Astrocyte (in vitro differentiated cells and primary cell): ENCODE data around the gene IL2RA. TPM values are rescaled to one million over a fixed set of nuclear protein-coding genes. Genes with fewer than 3 reads are reported as not detected.

ENCODE experiments used
- DNase-seq: peaks from one replicate; pipeline ENCODE4 v3.0.0-alpha.2; 2010; ENCODE audit warnings: low read depth
- FAIRE-seq: peaks from 2 replicates; lab custom pipeline; 2011; peaks lifted over from hg19 to GRCh38; lab: Jason Lieb, UNC
- H2AFZ ChIP-seq: 2 replicates; pipeline ENCODE4 v1.6.0; 2012; ENCODE audit warnings: low read depth, low read length, inconsistent platforms
- H3K27ac ChIP-seq: 2 replicates; pipeline ENCODE4 v1.5.1; 2011; ENCODE audit warnings: low read depth, low read length, inconsistent platforms
- H3K27me3 ChIP-seq: 2 replicates; pipeline ENCODE4 v1.6.0; 2011; ENCODE audit warnings: low read length, inconsistent platforms; ENCODE audit not compliant: insufficient read depth
- H3K36me3 ChIP-seq: 2 replicates; pipeline ENCODE4 v1.5.1; 2011; ENCODE audit warnings: low read length, inconsistent platforms; ENCODE audit not compliant: insufficient read depth
- H3K4me1 ChIP-seq: 2 replicates; pipeline ENCODE4 v1.5.1; 2011; ENCODE audit warnings: low read length, inconsistent platforms; ENCODE audit not compliant: insufficient read depth
- H3K4me2 ChIP-seq: 2 replicates; pipeline ENCODE4 v1.6.0; 2012; ENCODE audit warnings: low read length, inconsistent platforms
- H3K4me3 ChIP-seq: 2 replicates; pipeline ENCODE4 v1.5.1; 2011; ENCODE audit warnings: low read depth, mild to moderate bottlenecking, low read length, inconsistent platforms; ENCODE audit not compliant: insufficient read depth
- H3K79me2 ChIP-seq: 2 replicates; pipeline ENCODE4 v1.6.0; 2012; ENCODE audit warnings: mild to moderate bottlenecking, low read length, inconsistent platforms; ENCODE audit not compliant: insufficient read depth
- H3K9ac ChIP-seq: 2 replicates; pipeline ENCODE4 v1.6.0; 2012; ENCODE audit warnings: mild to moderate bottlenecking, low read length, inconsistent platforms
- H3K9me3 ChIP-seq: 2 replicates; pipeline ENCODE4 v1.5.1; 2012; ENCODE audit warnings: low read depth, mild to moderate bottlenecking, low read length, inconsistent platforms; ENCODE audit not compliant: insufficient read depth
- H4K20me1 ChIP-seq: 2 replicates; pipeline ENCODE4 v1.6.0; 2012; ENCODE audit warnings: low read length, inconsistent platforms; ENCODE audit not compliant: insufficient read depth
- H3K27ac Mint-ChIP-seq: one replicate; pipeline ENCODE4 v1.8.0; 2021; ENCODE audit warnings: mild to moderate bottlenecking, mixed read lengths; ENCODE audit not compliant: unreplicated experiment
- H3K27me3 Mint-ChIP-seq: one replicate; pipeline ENCODE4 v1.8.0; 2021; ENCODE audit warnings: low read depth, mixed read lengths; ENCODE audit not compliant: unreplicated experiment
- H3K36me3 Mint-ChIP-seq: one replicate; pipeline ENCODE4 v1.8.0; 2021; ENCODE audit warnings: low read depth, mixed read lengths; ENCODE audit not compliant: unreplicated experiment
- H3K4me1 Mint-ChIP-seq: one replicate; pipeline ENCODE4 v1.8.0; 2021; ENCODE audit warnings: low read depth, mixed read lengths; ENCODE audit not compliant: unreplicated experiment
- H3K4me3 Mint-ChIP-seq: one replicate; pipeline ENCODE4 v1.8.0; 2021; ENCODE audit warnings: mild to moderate bottlenecking, moderate library complexity, mixed read lengths; ENCODE audit not compliant: unreplicated experiment
- H3K9me3 Mint-ChIP-seq: one replicate; pipeline ENCODE4 v1.8.0; 2021; ENCODE audit warnings: mild to moderate bottlenecking, mixed read lengths; ENCODE audit not compliant: unreplicated experiment
- CTCF ChIP-seq: IDR thresholded peaks from 2 replicates; pipeline ENCODE4 v1.5.1; 2011; ENCODE audit warnings: low read depth, mild to moderate bottlenecking, inconsistent platforms, low read length, moderate library complexity; ENCODE audit not compliant: insufficient read depth
- EZH2 ChIP-seq: IDR thresholded peaks from 2 replicates; pipeline ENCODE4 v1.6.1; 2012; ENCODE audit warnings: mild to moderate bottlenecking, low read length, inconsistent platforms; ENCODE audit not compliant: insufficient read depth
- total RNA-seq: library from RNA; stranded (reverse); gene quantifications from 2 replicates; pipeline ENCODE4 v1.2.1, GENCODE V29; 2021

The IL2RA gene
- total RNA-seq, 1 donor from 2014 or later, result not detected

- Histone ChIP-seq H3K27me3 (no peaks in the 10 kb centered on the region), H2AFZ (no peak overlapping the region), H4K20me1 (peaks cover 41% of the 10 kb centered on the region), H3K36me3 (peaks cover 35% of the 10 kb centered on the region), H3K27ac (no peak overlapping the region), H3K9me3 (no peaks in the 10 kb centered on the region), H3K79me2 (peaks cover 32% of the 10 kb centered on the region), H3K4me3 (no peak overlapping the region), H3K4me2 (no peak overlapping the region), H3K4me1 (no peaks in the 10 kb centered on the region), H3K9ac (no peak overlapping the region)
- H3K4me3 Mint-ChIP-seq, result no peak overlapping the region
- no peak for DNase-seq
- no peak for FAIRE-seq
- H3K4me1 Mint-ChIP-seq, result peaks cover 3% of the 10 kb centered on the region
- no peaks in the 10 kb centered on the region for H3K9me3 Mint-ChIP-seq
- no peak overlapping the region for H3K27ac Mint-ChIP-seq
- H3K36me3 Mint-ChIP-seq, result peaks cover 3% of the 10 kb centered on the region
- H3K27me3 Mint-ChIP-seq, result no peaks in the 10 kb centered on the region
- TF ChIP-seq CTCF (no peak), EZH2 (no peak)
Observed at GRCh38 chr10:6103591-6103990, 41.4 kb upstream of the IL2RA start.

GRCh38 chr10:6102128-6102527, 40.0 kb upstream of the IL2RA start:
- Mint-ChIP-seq H3K27me3 (no peaks in the 10 kb centered on the region), H3K36me3 (peaks cover 6% of the 10 kb centered on the region), H3K4me1 (peaks cover 2% of the 10 kb centered on the region), H3K9me3 (no peaks in the 10 kb centered on the region), H3K27ac (no peak overlapping the region), H3K4me3 (no peak overlapping the region)
- no peak overlapping the region for H3K4me2 ChIP-seq
- H3K4me1 ChIP-seq, result no peaks in the 10 kb centered on the region
- DNase-seq (no peak), FAIRE-seq (no peak)
- H3K9me3 ChIP-seq, result no peaks in the 10 kb centered on the region
- H3K4me3 ChIP-seq, result no peak overlapping the region
- H3K27ac ChIP-seq, result no peak overlapping the region
- peaks cover 45% of the 10 kb centered on the region for H3K79me2 ChIP-seq
- peaks cover 45% of the 10 kb centered on the region for H4K20me1 ChIP-seq
- H3K9ac ChIP-seq, result no peak overlapping the region
- H3K27me3 ChIP-seq, result no peaks in the 10 kb centered on the region
- no peak for TF ChIP-seq CTCF
- no peak for TF ChIP-seq EZH2
- peaks cover 26% of the 10 kb centered on the region for H3K36me3 ChIP-seq
- H2AFZ ChIP-seq, result no peak overlapping the region

- H3K9me3 Mint-ChIP-seq, result no peaks in the 10 kb centered on the region
- DNase-seq (no peak), FAIRE-seq (no peak)
- no peaks in the 10 kb centered on the region for H3K27me3 Mint-ChIP-seq
- Histone ChIP-seq H3K4me3 (no peak overlapping the region), H3K9ac (no peak overlapping the region), H3K27ac (no peak overlapping the region), H2AFZ (no peak overlapping the region), H4K20me1 (peaks cover 55% of the 10 kb centered on the region), H3K27me3 (no peaks in the 10 kb centered on the region), H3K4me1 (no peaks in the 10 kb centered on the region), H3K79me2 (peaks cover 55% of the 10 kb centered on the region), H3K36me3 (peaks cover 26% of the 10 kb centered on the region), H3K9me3 (no peaks in the 10 kb centered on the region), H3K4me2 (no peak overlapping the region)
- no peak overlapping the region for H3K4me3 Mint-ChIP-seq
- H3K36me3 Mint-ChIP-seq, result peaks cover 3% of the 10 kb centered on the region
- H3K4me1 Mint-ChIP-seq, result peaks cover 4% of the 10 kb centered on the region
- H3K27ac Mint-ChIP-seq, result no peak overlapping the region
- TF ChIP-seq EZH2, result no peak
- no peak for TF ChIP-seq CTCF
Observed at GRCh38 chr10:6101181-6101580, 39.0 kb upstream of the IL2RA start.
